OCI-LY1 (cell line): ENCODE measurements around the gene TUBGCP2.

Source experiments
- CTCF ChIP-seq: fragments of 200-600 bp; sonication (generic), shearing (Covaris generic); IDR thresholded peaks from 2 replicates; pipeline ENCODE4 v1.5.1; 2017; ENCODE audit warnings: mild to moderate bottlenecking, antibody characterized with exemption, low read length, moderate library complexity, mixed read lengths
- EZH2 ChIP-seq: fragments of 200-600 bp; sonication (generic), shearing (Covaris generic); IDR thresholded peaks from 2 replicates; pipeline ENCODE4 v1.8.0; 2017; ENCODE audit warnings: borderline replicate concordance, mixed run types, mild to moderate bottlenecking, antibody characterized with exemption, low read length, moderate library complexity, mixed read lengths

- TF ChIP-seq CTCF, result no peak
- TF ChIP-seq EZH2, result no peak
Observed at GRCh38 chr10:133350283-133350949, 41.7 kb upstream of the TUBGCP2 start.
